Kidney epithelial cell (primary cell): Measurements from ENCODE around the gene PLSCR1. TPM values are rescaled to one million over a fixed set of nuclear protein-coding genes. Genes with fewer than 3 reads are reported as not detected.
A peak's percentile ranks its signal among the peaks of the same experiment; 100 is the strongest.

Experiments used
- DNase-seq: peaks from one replicate; pipeline ENCODE4 v3.0.0-alpha.2; 2010; ENCODE audit warnings: low read depth
- H3K27me3 ChIP-seq: 2 replicates; pipeline ENCODE4 v1.6.0; 2011; ENCODE audit warnings: low read length; ENCODE audit not compliant: control insufficient read depth, insufficient read depth
- H3K36me3 ChIP-seq: 2 replicates; pipeline ENCODE4 v1.5.1; 2011; ENCODE audit warnings: low read length; ENCODE audit not compliant: control insufficient read depth, insufficient read depth
- H3K4me3 ChIP-seq: 2 replicates; pipeline ENCODE4 v1.5.1; 2011; ENCODE audit warnings: low read depth, mild to moderate bottlenecking, control low read depth, low read length
- total RNA-seq: library from RNA; depleted of rRNA; stranded (reverse); fragments of >200 nt; gene quantifications from 2 replicates; pipeline ENCODE4 v1.2.3, GENCODE V29; 2015
- TF ChIP-seq, protein P1 (sequence below): IDR thresholded peaks from 2 replicates; pipeline ENCODE4 v1.5.1; 2011; ENCODE audit warnings: mild to moderate bottlenecking, moderate library complexity, low read length, control low read depth, inconsistent platforms; ENCODE audit not compliant: insufficient read depth, poor library complexity, severe bottlenecking

Gene PLSCR1
- total RNA-seq, 1 donor from 2014 or later, result 235 TPM

GRCh38 chr3:146521394-146521793 lies 23.0 kb downstream of the PLSCR1 start:
- no peak for DNase-seq
- TF ChIP-seq, protein P1, sequence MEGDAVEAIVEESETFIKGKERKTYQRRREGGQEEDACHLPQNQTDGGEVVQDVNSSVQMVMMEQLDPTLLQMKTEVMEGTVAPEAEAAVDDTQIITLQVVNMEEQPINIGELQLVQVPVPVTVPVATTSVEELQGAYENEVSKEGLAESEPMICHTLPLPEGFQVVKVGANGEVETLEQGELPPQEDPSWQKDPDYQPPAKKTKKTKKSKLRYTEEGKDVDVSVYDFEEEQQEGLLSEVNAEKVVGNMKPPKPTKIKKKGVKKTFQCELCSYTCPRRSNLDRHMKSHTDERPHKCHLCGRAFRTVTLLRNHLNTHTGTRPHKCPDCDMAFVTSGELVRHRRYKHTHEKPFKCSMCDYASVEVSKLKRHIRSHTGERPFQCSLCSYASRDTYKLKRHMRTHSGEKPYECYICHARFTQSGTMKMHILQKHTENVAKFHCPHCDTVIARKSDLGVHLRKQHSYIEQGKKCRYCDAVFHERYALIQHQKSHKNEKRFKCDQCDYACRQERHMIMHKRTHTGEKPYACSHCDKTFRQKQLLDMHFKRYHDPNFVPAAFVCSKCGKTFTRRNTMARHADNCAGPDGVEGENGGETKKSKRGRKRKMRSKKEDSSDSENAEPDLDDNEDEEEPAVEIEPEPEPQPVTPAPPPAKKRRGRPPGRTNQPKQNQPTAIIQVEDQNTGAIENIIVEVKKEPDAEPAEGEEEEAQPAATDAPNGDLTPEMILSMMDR, result no peak
- Histone ChIP-seq H3K36me3 (no peaks in the 10 kb centered on the region), H3K27me3 (no peaks in the 10 kb centered on the region), H3K4me3 (no peak overlapping the region)

DNA sequence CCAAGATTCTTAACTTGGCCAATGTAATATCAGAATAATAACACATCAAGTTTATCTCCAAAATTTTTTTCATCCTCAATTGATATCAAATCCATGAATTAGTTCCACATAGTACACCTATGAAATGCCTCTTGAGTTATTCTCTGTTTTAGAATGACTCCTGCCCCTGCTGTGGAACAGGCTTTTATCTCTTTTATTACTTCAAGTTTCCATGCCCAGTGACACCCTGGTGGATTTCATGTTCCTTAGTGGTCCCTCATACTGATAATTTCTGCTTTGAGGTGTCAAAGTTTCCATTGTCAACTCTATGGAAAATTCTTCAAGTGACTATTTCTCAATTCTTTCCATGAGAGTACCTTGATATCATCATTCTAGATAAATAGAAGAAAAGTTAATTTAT lies 24.6 kb downstream of the PLSCR1 start:
- Histone ChIP-seq H3K4me3 (no peak overlapping the region), H3K36me3 (no peaks in the 10 kb centered on the region), H3K27me3 (no peaks in the 10 kb centered on the region)
- DNase-seq, result no peak
- TF ChIP-seq, protein P1, result no peak

DNA sequence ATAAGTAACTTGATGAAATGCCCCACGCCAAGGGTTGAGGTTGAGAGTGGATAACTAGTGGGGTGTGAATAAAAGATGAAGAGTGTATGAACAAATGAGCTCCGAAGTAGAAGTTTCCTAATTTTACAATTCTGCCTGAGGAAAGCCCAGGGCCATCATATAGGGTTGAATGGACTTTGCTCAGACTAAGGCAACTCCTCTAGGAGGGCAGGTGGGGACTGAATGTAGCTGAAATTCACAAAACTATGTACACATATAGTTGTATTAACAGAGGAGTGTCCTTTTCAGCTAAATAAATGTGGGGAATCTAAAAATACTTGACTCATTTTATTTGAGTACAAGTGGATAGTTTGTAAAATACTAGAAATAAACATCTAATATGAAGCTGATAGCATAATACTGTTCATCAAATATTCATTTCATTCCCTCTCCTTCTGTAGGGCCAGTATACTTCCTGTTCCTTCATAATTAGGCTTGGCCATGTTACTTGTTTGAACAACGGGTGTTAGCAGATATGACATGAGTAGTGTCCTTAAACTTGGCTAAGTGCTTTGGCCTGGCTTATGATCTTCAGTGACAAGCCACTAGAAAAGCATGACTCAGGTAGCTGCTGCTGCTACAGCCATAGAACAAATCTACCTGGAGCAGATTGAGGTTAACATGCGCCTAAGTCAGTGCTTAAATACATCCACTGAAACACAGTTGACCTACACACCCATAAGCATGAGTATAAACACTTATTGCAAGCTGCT lies 26.5 kb downstream of the PLSCR1 start:
- H3K27me3 ChIP-seq, result no peaks in the 10 kb centered on the region
- H3K36me3 ChIP-seq, result peaks cover 2% of the 10 kb centered on the region
- no peak for DNase-seq
- H3K4me3 ChIP-seq, result no peak overlapping the region
- TF ChIP-seq, protein P1, result no peak

DNA sequence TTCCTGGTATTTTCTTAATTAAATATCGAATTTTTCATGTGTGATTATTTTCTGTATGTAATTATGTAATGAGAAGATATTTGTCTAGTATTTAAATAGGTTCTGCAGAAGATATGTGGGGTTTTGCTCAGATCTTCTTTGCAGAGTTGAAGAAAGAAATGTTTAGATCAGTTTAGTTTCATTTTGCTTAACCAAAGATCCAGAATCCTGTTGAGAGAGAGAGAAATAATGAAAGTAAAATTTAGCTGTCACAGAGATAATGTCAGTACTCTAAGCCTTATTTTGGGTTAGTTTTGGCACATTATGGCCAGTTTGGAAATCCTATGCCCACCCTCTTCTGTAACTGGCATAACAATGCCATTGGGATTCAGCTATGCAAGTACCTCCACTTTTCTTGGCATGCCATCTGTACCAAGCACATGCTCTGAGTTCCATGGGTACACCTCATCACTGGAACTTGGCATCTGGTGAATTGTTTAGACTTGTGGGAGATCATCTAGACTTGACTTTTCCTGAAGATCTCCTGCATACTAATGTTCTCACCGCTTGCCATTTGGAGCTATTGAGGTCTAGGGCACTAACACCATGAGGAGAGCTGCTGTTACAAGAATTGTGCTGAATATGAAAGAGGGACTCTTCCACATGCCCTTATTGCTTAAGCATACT lies 30.9 kb downstream of the PLSCR1 start:
- Histone ChIP-seq H3K27me3 (no peaks in the 10 kb centered on the region), H3K36me3 (peaks cover 2% of the 10 kb centered on the region), H3K4me3 (no peak overlapping the region)
- TF ChIP-seq, protein P1, result no peak
- no peak for DNase-seq

- H3K4me3 ChIP-seq, result no peak overlapping the region
- DNase-seq, result peak; percentile 49
- peaks cover 2% of the 10 kb centered on the region for H3K36me3 ChIP-seq
- TF ChIP-seq, protein P1, result no peak
- no peaks in the 10 kb centered on the region for H3K27me3 ChIP-seq
These were observed 32.8 kb downstream of the PLSCR1 start for GRCh38 chr3:146511402-146512134.
